Measurements from ENCODE around the gene GALNT12. TPM values are rescaled to one million over a fixed set of nuclear protein-coding genes. Genes with fewer than 3 reads are reported as not detected.

The GALNT12 gene
- total RNA-seq, 1 donor from 2014 or later, result 0.55 TPM

DNA sequence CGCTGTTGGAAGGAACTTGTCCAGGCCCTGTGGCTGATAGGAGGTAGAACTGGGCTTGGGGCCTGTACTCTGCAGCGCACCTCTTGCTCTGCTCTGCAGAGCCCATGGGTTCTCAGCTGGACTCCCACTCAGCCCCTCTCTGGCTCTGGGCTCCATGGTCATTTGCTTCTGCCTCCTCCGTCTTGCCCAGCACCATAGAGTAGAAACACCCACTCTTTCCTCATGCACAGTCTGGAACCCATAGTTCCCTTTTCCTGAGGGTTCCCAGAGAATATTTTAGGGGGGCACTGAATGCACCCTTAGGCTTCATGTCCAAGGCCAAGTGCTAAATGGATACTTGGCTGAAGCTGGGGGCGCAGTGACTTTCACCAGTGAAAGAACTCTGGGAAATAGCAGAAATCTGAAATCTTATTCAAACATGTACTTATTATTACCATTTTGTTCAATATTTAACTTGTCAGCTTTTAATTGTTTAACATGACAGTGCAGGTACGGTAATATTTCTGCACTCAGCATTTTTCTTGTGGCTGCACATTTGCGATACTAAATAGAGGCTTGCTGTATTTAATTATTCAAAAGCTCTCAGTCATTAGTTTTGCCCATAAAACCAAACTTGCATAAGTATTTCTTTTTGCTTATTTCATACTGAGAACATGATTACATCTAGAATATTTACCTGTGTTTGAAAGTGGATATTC, 31.5 kb downstream of the GALNT12 start:
- Mint-ChIP-seq H3K9me3 (ENCODE audit: low read depth) (no peaks in the 10 kb centered on the region), H3K36me3 (ENCODE audit: low read depth) (peaks cover 5% of the 10 kb centered on the region), H3K4me1 (ENCODE audit: low read depth) (no peaks in the 10 kb centered on the region), H3K27ac (ENCODE audit: unreplicated experiment) (no peak overlapping the region), H3K4me3 (ENCODE audit: unreplicated experiment) (no peak overlapping the region), H3K27me3 (ENCODE audit: low read depth) (peaks cover 16% of the 10 kb centered on the region)
- DNase-seq (ENCODE audit: low spot score), result peak; percentile 33
- TF ChIP-seq, protein P1, sequence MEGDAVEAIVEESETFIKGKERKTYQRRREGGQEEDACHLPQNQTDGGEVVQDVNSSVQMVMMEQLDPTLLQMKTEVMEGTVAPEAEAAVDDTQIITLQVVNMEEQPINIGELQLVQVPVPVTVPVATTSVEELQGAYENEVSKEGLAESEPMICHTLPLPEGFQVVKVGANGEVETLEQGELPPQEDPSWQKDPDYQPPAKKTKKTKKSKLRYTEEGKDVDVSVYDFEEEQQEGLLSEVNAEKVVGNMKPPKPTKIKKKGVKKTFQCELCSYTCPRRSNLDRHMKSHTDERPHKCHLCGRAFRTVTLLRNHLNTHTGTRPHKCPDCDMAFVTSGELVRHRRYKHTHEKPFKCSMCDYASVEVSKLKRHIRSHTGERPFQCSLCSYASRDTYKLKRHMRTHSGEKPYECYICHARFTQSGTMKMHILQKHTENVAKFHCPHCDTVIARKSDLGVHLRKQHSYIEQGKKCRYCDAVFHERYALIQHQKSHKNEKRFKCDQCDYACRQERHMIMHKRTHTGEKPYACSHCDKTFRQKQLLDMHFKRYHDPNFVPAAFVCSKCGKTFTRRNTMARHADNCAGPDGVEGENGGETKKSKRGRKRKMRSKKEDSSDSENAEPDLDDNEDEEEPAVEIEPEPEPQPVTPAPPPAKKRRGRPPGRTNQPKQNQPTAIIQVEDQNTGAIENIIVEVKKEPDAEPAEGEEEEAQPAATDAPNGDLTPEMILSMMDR (IDR thresholded peaks at IDR 0.05), result no peak

DNA sequence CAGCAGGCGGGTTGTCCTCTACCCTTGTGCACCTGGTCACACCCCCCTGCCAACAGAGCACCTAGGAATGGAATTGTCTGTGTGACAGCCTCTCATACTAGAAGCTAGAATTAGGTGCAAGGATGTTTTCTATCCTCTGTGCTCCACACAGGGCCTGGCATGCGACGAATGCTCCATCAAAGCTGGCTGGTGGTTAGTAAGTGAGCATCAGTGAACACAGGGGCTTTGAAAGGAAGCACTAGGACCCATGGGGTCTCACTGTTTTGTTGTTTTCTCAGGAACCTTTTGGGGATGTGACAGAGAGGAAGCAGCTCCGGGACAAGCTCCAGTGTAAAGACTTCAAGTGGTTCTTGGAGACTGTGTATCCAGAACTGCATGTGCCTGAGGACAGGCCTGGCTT, 32.3 kb downstream of the GALNT12 start:
- no peak overlapping the region for H3K27ac Mint-ChIP-seq (ENCODE audit: unreplicated experiment)
- no peaks in the 10 kb centered on the region for H3K4me1 Mint-ChIP-seq (ENCODE audit: low read depth)
- H3K9me3 Mint-ChIP-seq (ENCODE audit: low read depth), result no peaks in the 10 kb centered on the region
- H3K27me3 Mint-ChIP-seq (ENCODE audit: low read depth), result peaks cover 19% of the 10 kb centered on the region
- no peak overlapping the region for H3K4me3 Mint-ChIP-seq (ENCODE audit: unreplicated experiment)
- H3K36me3 Mint-ChIP-seq (ENCODE audit: low read depth), result peaks cover 5% of the 10 kb centered on the region
- DNase-seq (ENCODE audit: low spot score), result no peak
- TF ChIP-seq, protein P1 (IDR thresholded peaks at IDR 0.05), result no peak

DNA sequence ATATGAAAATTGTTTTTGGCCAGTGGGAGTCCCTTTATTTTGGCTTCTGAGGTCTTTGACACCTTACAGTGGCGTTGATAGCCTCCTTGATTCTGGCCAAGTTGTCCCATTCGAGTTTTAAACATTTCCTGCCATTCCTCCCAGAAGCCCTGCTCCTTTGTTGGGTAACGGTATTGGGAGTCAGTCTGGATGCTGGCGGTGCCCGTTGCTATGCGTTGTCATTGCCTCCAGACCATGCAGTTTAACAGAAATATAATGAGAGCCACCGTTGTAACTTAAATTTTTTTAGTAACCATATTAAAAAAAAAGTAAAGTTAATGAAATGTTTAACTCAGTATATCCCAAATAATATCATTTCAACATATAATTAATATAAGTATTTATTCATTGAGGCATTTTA, 35.0 kb downstream of the GALNT12 start:
- DNase-seq (ENCODE audit: low spot score), result no peak
- H3K4me1 Mint-ChIP-seq (ENCODE audit: low read depth), result no peaks in the 10 kb centered on the region
- no peaks in the 10 kb centered on the region for H3K9me3 Mint-ChIP-seq (ENCODE audit: low read depth)

DNA sequence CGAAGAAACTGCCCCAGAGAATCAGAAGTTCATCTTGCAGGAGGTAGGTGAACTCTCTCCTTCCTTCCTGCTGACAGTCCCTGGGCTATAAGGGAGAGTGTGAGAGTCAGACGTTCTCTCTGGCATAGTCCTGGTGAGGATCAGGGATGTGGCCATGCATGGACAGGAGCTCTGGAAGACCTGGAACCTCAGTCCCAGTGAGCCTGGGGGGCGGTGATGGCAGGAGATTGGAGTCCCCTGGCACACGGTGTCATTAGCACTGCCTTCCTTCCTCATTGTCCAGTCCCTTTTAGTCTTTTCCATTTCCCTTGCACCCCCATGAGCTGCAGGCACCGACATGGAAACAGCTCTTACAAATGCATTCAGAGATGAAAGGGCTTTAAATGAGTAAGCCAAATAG, 38.6 kb downstream of the GALNT12 start:
- no peak overlapping the region for H3K4me3 Mint-ChIP-seq (ENCODE audit: unreplicated experiment)
- H3K4me1 Mint-ChIP-seq (ENCODE audit: low read depth), result peaks cover 7% of the 10 kb centered on the region
- H3K36me3 Mint-ChIP-seq (ENCODE audit: low read depth), result no peaks in the 10 kb centered on the region
- H3K27me3 Mint-ChIP-seq (ENCODE audit: low read depth), result peaks cover 24% of the 10 kb centered on the region
- TF ChIP-seq, protein P1 (IDR thresholded peaks at IDR 0.05), result no peak
- H3K27ac Mint-ChIP-seq (ENCODE audit: unreplicated experiment), result no peak overlapping the region
- DNase-seq (ENCODE audit: low spot score), result no peak
- no peaks in the 10 kb centered on the region for H3K9me3 Mint-ChIP-seq (ENCODE audit: low read depth)

More for the DNA sequence above, 35.0 kb downstream of the GALNT12 start:
- Mint-ChIP-seq H3K4me3 (ENCODE audit: unreplicated experiment) (no peak overlapping the region), H3K27ac (ENCODE audit: unreplicated experiment) (no peak overlapping the region), H3K36me3 (ENCODE audit: low read depth) (no peaks in the 10 kb centered on the region), H3K27me3 (ENCODE audit: low read depth) (peaks cover 26% of the 10 kb centered on the region)
- TF ChIP-seq, protein P1 (IDR thresholded peaks at IDR 0.05), result no peak

DNA sequence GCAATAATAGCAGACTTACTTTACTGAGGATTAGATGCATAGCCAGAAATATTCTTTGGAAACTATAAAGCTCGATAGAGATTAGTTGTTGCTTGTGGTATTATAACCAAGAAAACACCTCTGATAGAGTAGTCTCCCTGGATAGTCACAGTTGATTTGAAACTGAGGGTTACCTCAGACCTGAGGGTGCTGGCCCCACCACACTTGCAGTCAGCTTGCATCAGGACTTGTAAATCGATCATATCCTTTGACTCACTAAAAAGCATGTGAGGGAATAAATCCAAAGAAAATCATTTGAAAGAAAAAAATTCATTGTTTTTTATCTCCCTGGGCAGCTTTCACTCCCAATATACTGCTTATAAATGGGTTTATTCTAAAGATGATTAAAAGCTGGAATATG, 39.4 kb downstream of the GALNT12 start:
- Mint-ChIP-seq H3K27me3 (ENCODE audit: low read depth) (peaks cover 25% of the 10 kb centered on the region), H3K9me3 (ENCODE audit: low read depth) (no peaks in the 10 kb centered on the region), H3K27ac (ENCODE audit: unreplicated experiment) (no peak overlapping the region), H3K36me3 (ENCODE audit: low read depth) (no peaks in the 10 kb centered on the region), H3K4me1 (ENCODE audit: low read depth) (peaks cover 7% of the 10 kb centered on the region), H3K4me3 (ENCODE audit: unreplicated experiment) (no peak overlapping the region)
- TF ChIP-seq, protein P1 (IDR thresholded peaks at IDR 0.05), result no peak
- DNase-seq (ENCODE audit: low spot score), result no peak

Data from chondrocyte (in vitro differentiated cells).